Measurements from ENCODE around the gene TNFRSF21. TPM values are rescaled to one million over a fixed set of nuclear protein-coding genes. Genes with fewer than 3 reads are reported as not detected.
"Not testable (repeated sequence)": the region's sequence is repeated elsewhere in the genome, so short reads cannot be mapped to it uniquely, and the experiment has no call there.

Gene TNFRSF21
- polyA plus RNA-seq, 3 donors = 0.43 to 0.86 (median 0.58) TPM

DNA sequence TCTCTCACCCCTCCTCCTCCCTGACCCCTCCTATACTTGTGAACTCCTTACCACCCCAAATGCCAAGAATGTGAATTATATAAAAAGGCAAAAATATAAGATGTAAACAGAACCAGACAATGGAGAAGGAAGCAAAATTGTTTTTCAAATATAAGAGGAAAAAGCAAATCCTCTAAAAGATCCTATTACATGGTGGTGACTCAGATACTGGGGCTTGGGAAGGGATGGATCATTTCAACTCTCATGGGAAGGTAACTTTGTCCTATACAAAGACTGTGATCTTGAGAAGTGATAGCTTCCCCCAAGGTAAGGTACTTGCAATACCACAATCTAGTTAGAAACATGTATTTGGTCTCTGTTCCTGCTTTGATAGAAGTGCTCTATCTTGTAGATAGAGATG, 24.6 kb upstream of the TNFRSF21 start:
- H3K36me3 Mint-ChIP-seq = no peaks in the 10 kb centered on the region
- TF ChIP-seq, protein P1, sequence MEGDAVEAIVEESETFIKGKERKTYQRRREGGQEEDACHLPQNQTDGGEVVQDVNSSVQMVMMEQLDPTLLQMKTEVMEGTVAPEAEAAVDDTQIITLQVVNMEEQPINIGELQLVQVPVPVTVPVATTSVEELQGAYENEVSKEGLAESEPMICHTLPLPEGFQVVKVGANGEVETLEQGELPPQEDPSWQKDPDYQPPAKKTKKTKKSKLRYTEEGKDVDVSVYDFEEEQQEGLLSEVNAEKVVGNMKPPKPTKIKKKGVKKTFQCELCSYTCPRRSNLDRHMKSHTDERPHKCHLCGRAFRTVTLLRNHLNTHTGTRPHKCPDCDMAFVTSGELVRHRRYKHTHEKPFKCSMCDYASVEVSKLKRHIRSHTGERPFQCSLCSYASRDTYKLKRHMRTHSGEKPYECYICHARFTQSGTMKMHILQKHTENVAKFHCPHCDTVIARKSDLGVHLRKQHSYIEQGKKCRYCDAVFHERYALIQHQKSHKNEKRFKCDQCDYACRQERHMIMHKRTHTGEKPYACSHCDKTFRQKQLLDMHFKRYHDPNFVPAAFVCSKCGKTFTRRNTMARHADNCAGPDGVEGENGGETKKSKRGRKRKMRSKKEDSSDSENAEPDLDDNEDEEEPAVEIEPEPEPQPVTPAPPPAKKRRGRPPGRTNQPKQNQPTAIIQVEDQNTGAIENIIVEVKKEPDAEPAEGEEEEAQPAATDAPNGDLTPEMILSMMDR (IDR thresholded peaks at IDR 0.05) = no peak
- H3K4me2 ChIP-seq (replicated peaks; ENCODE audit: extremely low read depth, low read length, poor library complexity, severe bottlenecking) = no peak overlapping the region
- no peaks in the 10 kb centered on the region for H3K27me3 ChIP-seq (ENCODE audit: control insufficient read depth in 2 of 2, insufficient read depth in 2 of 2, low read length in 2 of 2)
- peaks cover 0 to 5% (median 0%) of the 10 kb centered on the region in 7 donors for H3K9me3 Mint-ChIP-seq
- no peak overlapping the region for H2AFZ ChIP-seq (ENCODE audit: insufficient read depth, low read depth, low read length, poor library complexity, severe bottlenecking)
- H3K27ac ChIP-seq (ENCODE audit: low read depth in 1 of 2, low read length in 2 of 2) = no peak overlapping the region
- no peak overlapping the region for H3K4me3 ChIP-seq (replicated peaks in 1 of 3; ENCODE audit: low read depth in 2 of 3, low read length in 3 of 3)
- no peak overlapping the region for H3K4me3 Mint-ChIP-seq
- no peaks in the 10 kb centered on the region for H4K20me1 ChIP-seq (ENCODE audit: insufficient read depth, low read length)
- peaks cover 14 to 15% of the 10 kb centered on the region in 2 donors for H3K4me1 ChIP-seq (ENCODE audit: control insufficient read depth in 1 of 2, insufficient read depth in 2 of 2, low read length in 2 of 2)
- H3K27me3 Mint-ChIP-seq (ENCODE audit: low read depth in 3 of 3) = peaks cover 3 to 6% (median 4%) of the 10 kb centered on the region in 3 donors
- H3K27ac Mint-ChIP-seq = no peak overlapping the region
- no peaks in the 10 kb centered on the region for H3K79me2 ChIP-seq (ENCODE audit: insufficient read depth, low read length)
- no peaks in the 10 kb centered on the region for H3K9me3 ChIP-seq (replicated peaks in 1 of 2; ENCODE audit: control insufficient read depth in 1 of 2, insufficient read depth in 1 of 2, low read length in 2 of 2)
- no peak for DNase-seq
- H3K36me3 ChIP-seq (replicated peaks in 1 of 2; ENCODE audit: control insufficient read depth in 1 of 2, insufficient read depth in 2 of 2, low read length in 2 of 2) = no peaks in the 10 kb centered on the region
- peaks cover 19% of the 10 kb centered on the region for H3K4me1 Mint-ChIP-seq
- intact Hi-C loops (cut with micrococcal nuclease) = no loop called here
- no peak overlapping the region for H3K9ac ChIP-seq (ENCODE audit: insufficient read depth, low read length, poor library complexity, severe bottlenecking)

DNA sequence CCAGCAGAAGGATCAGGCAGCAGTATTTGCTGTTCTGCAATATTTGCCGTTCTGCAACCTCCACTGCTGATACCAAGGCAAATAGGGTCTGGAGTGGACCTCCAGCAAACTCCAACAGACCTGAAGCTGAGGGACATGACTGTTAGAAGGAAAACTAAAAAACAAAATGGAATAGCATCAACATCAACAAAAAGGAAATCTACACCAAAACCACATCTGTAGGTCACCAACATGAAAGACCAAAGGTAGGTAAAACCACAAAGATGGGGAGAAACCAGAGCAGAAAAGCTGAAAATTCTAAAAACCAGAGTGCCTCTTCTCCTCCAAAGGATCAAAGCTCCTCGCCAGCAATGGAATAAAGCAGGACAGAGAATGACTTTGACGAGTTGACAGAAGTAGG, 18.9 kb upstream of the TNFRSF21 start:
- H3K79me2 ChIP-seq (ENCODE audit: insufficient read depth, low read length); H3K36me3 Mint-ChIP-seq; H3K4me3 ChIP-seq (replicated peaks in 1 of 3; ENCODE audit: low read depth in 2 of 3, low read length in 3 of 3); H3K27me3 Mint-ChIP-seq (ENCODE audit: low read depth in 3 of 3); H3K4me2 ChIP-seq (replicated peaks; ENCODE audit: extremely low read depth, low read length, poor library complexity, severe bottlenecking); DNase-seq; H3K9ac ChIP-seq (ENCODE audit: insufficient read depth, low read length, poor library complexity, severe bottlenecking); H3K9me3 ChIP-seq (replicated peaks in 1 of 2; ENCODE audit: control insufficient read depth in 1 of 2, insufficient read depth in 1 of 2, low read length in 2 of 2); H3K27ac Mint-ChIP-seq; intact Hi-C loops (cut with micrococcal nuclease); H3K27me3 ChIP-seq (ENCODE audit: control insufficient read depth in 2 of 2, insufficient read depth in 2 of 2, low read length in 2 of 2); H3K9me3 Mint-ChIP-seq; H3K27ac ChIP-seq (ENCODE audit: low read depth in 1 of 2, low read length in 2 of 2); H3K4me1 ChIP-seq (ENCODE audit: control insufficient read depth in 1 of 2, insufficient read depth in 2 of 2, low read length in 2 of 2); H3K4me1 Mint-ChIP-seq; H3K4me3 Mint-ChIP-seq; H2AFZ ChIP-seq (ENCODE audit: insufficient read depth, low read depth, low read length, poor library complexity, severe bottlenecking); H4K20me1 ChIP-seq (ENCODE audit: insufficient read depth, low read length); H3K36me3 ChIP-seq (replicated peaks in 1 of 2; ENCODE audit: control insufficient read depth in 1 of 2, insufficient read depth in 2 of 2, low read length in 2 of 2): not testable (repeated sequence)
- no CpG with 5 or more reads among the region's 3 CpGs for WGBS (ENCODE audit: insufficient coverage)

DNA sequence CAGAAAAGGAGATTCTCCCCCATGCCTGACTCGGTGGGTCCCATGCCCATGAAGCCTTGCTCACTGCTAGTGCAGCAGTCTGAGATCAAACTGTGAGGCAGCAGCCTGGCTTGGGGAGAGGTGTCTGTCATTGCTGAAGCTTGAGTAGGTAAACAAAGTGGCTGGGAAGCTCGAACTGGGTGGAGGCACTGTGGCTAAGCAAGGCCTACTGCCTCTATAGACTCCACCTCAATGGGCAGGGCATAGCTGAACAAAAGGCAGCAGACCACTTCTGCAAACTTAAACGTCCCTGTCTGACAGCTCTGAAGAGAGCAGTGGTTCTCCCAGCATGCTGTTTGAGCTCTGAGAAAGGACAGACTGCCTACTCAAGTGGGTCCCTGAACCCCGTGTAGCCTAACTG, 18.4 kb upstream of the TNFRSF21 start:
- H3K36me3 Mint-ChIP-seq; H3K27me3 ChIP-seq (ENCODE audit: control insufficient read depth in 2 of 2, insufficient read depth in 2 of 2, low read length in 2 of 2); H3K27ac Mint-ChIP-seq; DNase-seq; H3K36me3 ChIP-seq (replicated peaks in 1 of 2; ENCODE audit: control insufficient read depth in 1 of 2, insufficient read depth in 2 of 2, low read length in 2 of 2); H3K9ac ChIP-seq (ENCODE audit: insufficient read depth, low read length, poor library complexity, severe bottlenecking); H3K4me1 ChIP-seq (ENCODE audit: control insufficient read depth in 1 of 2, insufficient read depth in 2 of 2, low read length in 2 of 2); H2AFZ ChIP-seq (ENCODE audit: insufficient read depth, low read depth, low read length, poor library complexity, severe bottlenecking); H3K4me2 ChIP-seq (replicated peaks; ENCODE audit: extremely low read depth, low read length, poor library complexity, severe bottlenecking); intact Hi-C loops (cut with micrococcal nuclease); H3K4me3 ChIP-seq (replicated peaks in 1 of 3; ENCODE audit: low read depth in 2 of 3, low read length in 3 of 3); H3K4me3 Mint-ChIP-seq; H3K27me3 Mint-ChIP-seq (ENCODE audit: low read depth in 3 of 3); H3K4me1 Mint-ChIP-seq; H3K9me3 Mint-ChIP-seq; H3K79me2 ChIP-seq (ENCODE audit: insufficient read depth, low read length); H4K20me1 ChIP-seq (ENCODE audit: insufficient read depth, low read length); H3K27ac ChIP-seq (ENCODE audit: low read depth in 1 of 2, low read length in 2 of 2); H3K9me3 ChIP-seq (replicated peaks in 1 of 2; ENCODE audit: control insufficient read depth in 1 of 2, insufficient read depth in 1 of 2, low read length in 2 of 2): not testable (repeated sequence)
- 63% methylated on average over 3 of the region's 4 CpGs for WGBS (ENCODE audit: insufficient coverage)
